ENCODE results near the gene ZNF438.
"Not testable (repeated sequence)": the region's sequence is repeated elsewhere in the genome, so short reads cannot be mapped to it uniquely, and the experiment has no call there.

The ZNF438 gene

GRCh38 chr10:30803892-30804322 is 227.8 kb downstream of the ZNF438 start:
- no peak overlapping the region for H3K9ac ChIP-seq (ENCODE audit: low read depth, low read length)
- no peaks in the 10 kb centered on the region for H3K4me1 ChIP-seq (ENCODE audit: insufficient read depth, low read length)
- no peaks in the 10 kb centered on the region for H3K9me3 ChIP-seq (ENCODE audit: control insufficient read depth, insufficient read depth, low read length)
- H3K36me3 ChIP-seq (ENCODE audit: insufficient read depth, low read length): no peaks in the 10 kb centered on the region

GRCh38 chr10:30803058-30803457 is 228.6 kb downstream of the ZNF438 start:
- H3K9me3 ChIP-seq (ENCODE audit: control insufficient read depth, insufficient read depth, low read length): no peaks in the 10 kb centered on the region
- H3K9ac ChIP-seq (ENCODE audit: low read depth, low read length): no peak overlapping the region
- H3K36me3 ChIP-seq (ENCODE audit: insufficient read depth, low read length): no peaks in the 10 kb centered on the region
- no peaks in the 10 kb centered on the region for H3K4me1 ChIP-seq (ENCODE audit: insufficient read depth, low read length)

GRCh38 chr10:30800368-30800767 is 231.3 kb downstream of the ZNF438 start:
- Histone ChIP-seq H3K9me3 (ENCODE audit: control insufficient read depth, insufficient read depth, low read length) (no peaks in the 10 kb centered on the region), H3K9ac (ENCODE audit: low read depth, low read length) (no peak overlapping the region), H3K36me3 (ENCODE audit: insufficient read depth, low read length) (no peaks in the 10 kb centered on the region), H3K4me1 (ENCODE audit: insufficient read depth, low read length) (no peaks in the 10 kb centered on the region)

GRCh38 chr10:30798646-30799185 is 232.9 kb downstream of the ZNF438 start:
- Histone ChIP-seq H3K9ac (ENCODE audit: low read depth, low read length) (no peak overlapping the region), H3K36me3 (ENCODE audit: insufficient read depth, low read length) (no peaks in the 10 kb centered on the region), H3K4me1 (ENCODE audit: insufficient read depth, low read length) (no peaks in the 10 kb centered on the region), H3K9me3 (ENCODE audit: control insufficient read depth, insufficient read depth, low read length) (no peaks in the 10 kb centered on the region)

GRCh38 chr10:30795024-30795423 is 236.6 kb downstream of the ZNF438 start:
- not testable (repeated sequence) for H3K4me1 ChIP-seq (ENCODE audit: insufficient read depth, low read length); H3K9me3 ChIP-seq (ENCODE audit: control insufficient read depth, insufficient read depth, low read length); H3K9ac ChIP-seq (ENCODE audit: low read depth, low read length); H3K36me3 ChIP-seq (ENCODE audit: insufficient read depth, low read length)

Measured in ES-I3 (cell line).